ENCODE measurements around the gene DOP1B.

DNA sequence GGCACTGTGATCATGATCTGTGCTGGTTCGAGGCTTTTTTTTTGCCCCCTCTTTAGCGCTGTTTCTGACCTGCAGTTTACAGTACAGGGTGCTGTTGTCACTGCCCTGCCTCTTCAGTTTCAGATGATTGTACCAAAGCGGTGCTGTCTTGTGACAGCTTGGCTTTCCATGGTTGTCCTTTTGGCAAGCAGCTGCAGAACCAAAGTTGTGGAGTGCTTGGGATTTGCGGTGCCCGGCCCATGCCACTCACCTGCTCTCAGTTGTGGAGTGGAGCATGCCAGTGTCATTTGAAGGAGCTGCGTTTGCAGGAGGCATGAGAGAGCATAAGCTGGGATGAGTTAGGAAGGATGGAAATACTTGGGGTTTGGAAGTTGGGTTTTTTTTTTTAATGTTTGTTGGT, 48.4 kb downstream of the DOP1B start:
- no peak for TF ChIP-seq RAD21 (IDR thresholded peaks at IDR 0.05; ENCODE audit: low read length)
- TF ChIP-seq, protein P1, sequence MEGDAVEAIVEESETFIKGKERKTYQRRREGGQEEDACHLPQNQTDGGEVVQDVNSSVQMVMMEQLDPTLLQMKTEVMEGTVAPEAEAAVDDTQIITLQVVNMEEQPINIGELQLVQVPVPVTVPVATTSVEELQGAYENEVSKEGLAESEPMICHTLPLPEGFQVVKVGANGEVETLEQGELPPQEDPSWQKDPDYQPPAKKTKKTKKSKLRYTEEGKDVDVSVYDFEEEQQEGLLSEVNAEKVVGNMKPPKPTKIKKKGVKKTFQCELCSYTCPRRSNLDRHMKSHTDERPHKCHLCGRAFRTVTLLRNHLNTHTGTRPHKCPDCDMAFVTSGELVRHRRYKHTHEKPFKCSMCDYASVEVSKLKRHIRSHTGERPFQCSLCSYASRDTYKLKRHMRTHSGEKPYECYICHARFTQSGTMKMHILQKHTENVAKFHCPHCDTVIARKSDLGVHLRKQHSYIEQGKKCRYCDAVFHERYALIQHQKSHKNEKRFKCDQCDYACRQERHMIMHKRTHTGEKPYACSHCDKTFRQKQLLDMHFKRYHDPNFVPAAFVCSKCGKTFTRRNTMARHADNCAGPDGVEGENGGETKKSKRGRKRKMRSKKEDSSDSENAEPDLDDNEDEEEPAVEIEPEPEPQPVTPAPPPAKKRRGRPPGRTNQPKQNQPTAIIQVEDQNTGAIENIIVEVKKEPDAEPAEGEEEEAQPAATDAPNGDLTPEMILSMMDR (conservative IDR thresholded peaks at IDR 0.05; ENCODE audit: low read depth, low read length) = no peak

Data from IMR-90 (cell line).